ENCODE measurements around the gene CAND2. TPM values are rescaled to one million over a fixed set of nuclear protein-coding genes. Genes with fewer than 3 reads are reported as not detected.

The CAND2 gene
- total RNA-seq, 1 experiment from 2014 or later, result 2.8 TPM

Other genes starting within 250 kb of the CAND2 start
- gene MKRN2, start 239.6 kb upstream of the CAND2 start, total RNA-seq (2014; rRNA removed; shearing (Covaris generic)), result 47.8 and 50.7 TPM in 2 replicates
- 115 and 133 TPM in 2 replicates for gene RAF1, start 132.6 kb upstream of the CAND2 start, total RNA-seq (2014; rRNA removed; shearing (Covaris generic))
- gene TMEM40, start 37.4 kb upstream of the CAND2 start, total RNA-seq (2014; rRNA removed; shearing (Covaris generic)), result 2.9 TPM in 1 of 2 replicates, not detected in the other
- 936 and 1,240 TPM in 2 replicates for gene RPL32, start 44.9 kb downstream of the CAND2 start, total RNA-seq (2014; rRNA removed; shearing (Covaris generic))